Vagina (tissue), 2 donors: Measurements from ENCODE around the gene TGFBR3. TPM values are rescaled to one million over a fixed set of nuclear protein-coding genes. Genes with fewer than 3 reads are reported as not detected.
A peak's percentile ranks its signal among the peaks of the same experiment; 100 is the strongest.
"Not testable (repeated sequence)": the region's sequence is repeated elsewhere in the genome, so short reads cannot be mapped to it uniquely, and the experiment has no call there.

Experiments used
- DNase-seq, 2 donors: peaks; one replicate each; pipeline ENCODE4 v3.0.0-alpha.2; 2017; ENCODE audit errors: extremely low spot score in 2 of 2
- H3K27ac ChIP-seq: fragments of 200-600 bp; sonication (generic); one replicate; pipeline ENCODE4 v1.5.1; 2019
- H3K27me3 ChIP-seq: fragments of 200-600 bp; sonication (generic); one replicate; pipeline ENCODE4 v1.5.1; 2019
- H3K36me3 ChIP-seq, 2 donors: fragments of 200-600 bp; sonication (generic); one replicate each; pipeline ENCODE4 v1.5.1; 2017 to 2019
- H3K4me1 ChIP-seq: fragments of 200-600 bp; sonication (generic); one replicate; pipeline ENCODE4 v1.5.1; 2019
- H3K4me3 ChIP-seq, 2 donors: fragments of 200-600 bp; sonication (generic); 1 replicate in 1 of 2; 2 replicates in 1 of 2; pipeline ENCODE4 v1.5.1; 2016 to 2019
- H3K9me3 ChIP-seq: fragments of 200-600 bp; sonication (generic); one replicate; pipeline ENCODE4 v1.5.1; 2019
- POLR2A ChIP-seq, 2 donors: fragments of 450-650 bp; IDR thresholded peaks; one replicate each; pipeline ENCODE4 v1.6.1; 2017; ENCODE audit warnings: antibody characterized with exemption in 2 of 2, mild to moderate bottlenecking in 2 of 2, moderate library complexity in 2 of 2
- POLR2AphosphoS5 ChIP-seq, 2 donors: sonication (generic); formaldehyde crosslinking; IDR thresholded peaks; one replicate each; pipeline ENCODE4 v1.9.0; 2017; ENCODE audit warnings: antibody characterized with exemption in 2 of 2, mild to moderate bottlenecking in 2 of 2, low read depth in 1 of 2; ENCODE audit not compliant: insufficient read depth in 1 of 2
- intact Hi-C: fragments of 100-400 bp; cut with DNase I; formaldehyde crosslinking; loops from one replicate; pipeline ENCODE4 v1.15.1; 2023
- total RNA-seq: library from RNA; depleted of rRNA; stranded (reverse); fragments of >200 nt; gene quantifications from one replicate; pipeline ENCODE4 v1.2.3, GENCODE V29; 2016
- TF ChIP-seq, protein P1 (sequence below), 3 experiments: fragments of 450-650 bp in 2 of 3; fragments of 200-600 bp in 1 of 3; sonication (generic) in 1 of 3; IDR thresholded peaks; one replicate each; pipeline ENCODE4 v1.5.1; 2017 to 2019; ENCODE audit warnings: antibody characterized with exemption in 3 of 3, mild to moderate bottlenecking in 2 of 3, moderate library complexity in 2 of 3

Gene TGFBR3
- total RNA-seq, 1 donor from 2014 or later, result 221 TPM

DNA sequence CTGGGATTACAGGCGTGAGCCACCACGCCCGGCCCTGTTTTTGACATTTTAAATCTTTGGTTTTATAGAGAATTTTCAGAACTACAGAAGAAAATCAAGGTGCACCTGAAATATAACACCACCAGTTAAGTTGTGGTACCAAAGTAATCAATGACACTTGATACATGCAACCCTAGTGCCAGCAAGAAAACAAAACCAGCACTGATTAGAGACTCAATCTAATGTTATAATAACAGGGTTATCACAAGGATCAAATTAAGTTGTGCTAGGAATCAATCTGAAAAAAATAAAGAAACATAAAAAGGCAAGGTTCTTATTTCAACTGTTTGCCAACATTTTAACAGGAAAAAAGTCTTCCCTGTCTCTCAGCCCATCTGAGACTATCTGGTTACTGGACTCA is 23.8 kb downstream of the TGFBR3 start:
- intact Hi-C loops, result no loop called here
- H3K4me1 ChIP-seq, result peaks cover 37% of the 10 kb centered on the region

DNA sequence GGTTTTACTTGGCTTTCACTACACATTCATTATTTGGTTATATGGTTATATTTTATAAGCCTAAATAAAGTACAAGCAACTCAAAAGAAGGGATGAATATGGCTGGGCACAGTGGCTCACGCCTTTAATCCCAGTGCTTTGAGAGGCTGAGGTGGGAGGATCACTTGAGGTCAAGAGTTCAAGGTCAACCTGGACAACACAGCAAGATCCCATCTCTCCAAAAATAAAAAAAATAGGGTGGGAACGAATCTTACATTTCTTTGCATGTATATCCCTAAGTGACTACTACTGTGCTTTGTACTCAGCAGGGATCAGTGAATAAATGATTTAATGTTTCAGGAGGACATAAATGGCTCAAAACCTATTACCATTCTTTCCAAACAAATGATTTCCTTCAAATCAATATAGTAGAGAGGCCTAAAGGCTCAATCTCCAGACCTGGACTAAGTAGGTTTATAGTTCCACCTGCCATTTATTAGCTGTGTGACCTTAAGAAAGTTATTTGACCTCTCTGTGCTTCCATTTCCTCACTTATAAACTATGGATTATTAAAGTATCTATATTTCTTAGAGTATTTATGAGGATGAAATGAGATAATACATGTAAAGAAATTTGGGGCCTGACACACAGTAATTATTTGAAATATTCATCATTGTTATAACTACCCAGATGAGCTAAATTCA is 28.3 kb downstream of the TGFBR3 start:
- no peaks in the 10 kb centered on the region for H3K27me3 ChIP-seq
- DNase-seq, result no peak
- no peaks in the 10 kb centered on the region for H3K9me3 ChIP-seq
- TF ChIP-seq, protein P1, sequence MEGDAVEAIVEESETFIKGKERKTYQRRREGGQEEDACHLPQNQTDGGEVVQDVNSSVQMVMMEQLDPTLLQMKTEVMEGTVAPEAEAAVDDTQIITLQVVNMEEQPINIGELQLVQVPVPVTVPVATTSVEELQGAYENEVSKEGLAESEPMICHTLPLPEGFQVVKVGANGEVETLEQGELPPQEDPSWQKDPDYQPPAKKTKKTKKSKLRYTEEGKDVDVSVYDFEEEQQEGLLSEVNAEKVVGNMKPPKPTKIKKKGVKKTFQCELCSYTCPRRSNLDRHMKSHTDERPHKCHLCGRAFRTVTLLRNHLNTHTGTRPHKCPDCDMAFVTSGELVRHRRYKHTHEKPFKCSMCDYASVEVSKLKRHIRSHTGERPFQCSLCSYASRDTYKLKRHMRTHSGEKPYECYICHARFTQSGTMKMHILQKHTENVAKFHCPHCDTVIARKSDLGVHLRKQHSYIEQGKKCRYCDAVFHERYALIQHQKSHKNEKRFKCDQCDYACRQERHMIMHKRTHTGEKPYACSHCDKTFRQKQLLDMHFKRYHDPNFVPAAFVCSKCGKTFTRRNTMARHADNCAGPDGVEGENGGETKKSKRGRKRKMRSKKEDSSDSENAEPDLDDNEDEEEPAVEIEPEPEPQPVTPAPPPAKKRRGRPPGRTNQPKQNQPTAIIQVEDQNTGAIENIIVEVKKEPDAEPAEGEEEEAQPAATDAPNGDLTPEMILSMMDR (IDR thresholded peaks at IDR 0.05), result no peak
- no peak for TF ChIP-seq POLR2A (IDR thresholded peaks at IDR 0.05)
- intact Hi-C loops, result no loop called here
- no peak overlapping the region for H3K4me3 ChIP-seq
- no peak overlapping the region for H3K27ac ChIP-seq
- H3K36me3 ChIP-seq, result peaks cover 0 to 5% of the 10 kb centered on the region in 2 donors
- peaks cover 3% of the 10 kb centered on the region for H3K4me1 ChIP-seq

More for the DNA sequence above, 23.8 kb downstream of the TGFBR3 start:
- Histone ChIP-seq H3K27me3 (no peaks in the 10 kb centered on the region), H3K4me3 (no peak overlapping the region), H3K9me3 (no peaks in the 10 kb centered on the region), H3K27ac (no peak overlapping the region), H3K36me3 (peaks cover 0 to 5% of the 10 kb centered on the region in 2 donors)
- TF ChIP-seq POLR2A (IDR thresholded peaks at IDR 0.05), result no peak
- no peak for TF ChIP-seq POLR2AphosphoS5 (IDR thresholded peaks at IDR 0.05; ENCODE audit: insufficient read depth in 1 of 2, low read depth in 1 of 2)
- TF ChIP-seq, protein P1 (IDR thresholded peaks at IDR 0.05), result no peak
- DNase-seq, result no peak

GRCh38 chr1:91856996-91857395 is 29.0 kb downstream of the TGFBR3 start:
- Histone ChIP-seq H3K27ac (no peak overlapping the region), H3K4me3 (no peak overlapping the region), H3K4me1 (peaks cover 8% of the 10 kb centered on the region), H3K27me3 (no peaks in the 10 kb centered on the region), H3K36me3 (peaks cover 0 to 5% of the 10 kb centered on the region in 2 donors), H3K9me3 (no peaks in the 10 kb centered on the region)
- DNase-seq, result no peak
- intact Hi-C loops, result no loop called here
- TF ChIP-seq POLR2A (IDR thresholded peaks at IDR 0.05), result no peak
- TF ChIP-seq, protein P1 (IDR thresholded peaks at IDR 0.05), result no peak
- TF ChIP-seq POLR2AphosphoS5 (IDR thresholded peaks at IDR 0.05; ENCODE audit: insufficient read depth in 1 of 2, low read depth in 1 of 2), result no peak

DNA sequence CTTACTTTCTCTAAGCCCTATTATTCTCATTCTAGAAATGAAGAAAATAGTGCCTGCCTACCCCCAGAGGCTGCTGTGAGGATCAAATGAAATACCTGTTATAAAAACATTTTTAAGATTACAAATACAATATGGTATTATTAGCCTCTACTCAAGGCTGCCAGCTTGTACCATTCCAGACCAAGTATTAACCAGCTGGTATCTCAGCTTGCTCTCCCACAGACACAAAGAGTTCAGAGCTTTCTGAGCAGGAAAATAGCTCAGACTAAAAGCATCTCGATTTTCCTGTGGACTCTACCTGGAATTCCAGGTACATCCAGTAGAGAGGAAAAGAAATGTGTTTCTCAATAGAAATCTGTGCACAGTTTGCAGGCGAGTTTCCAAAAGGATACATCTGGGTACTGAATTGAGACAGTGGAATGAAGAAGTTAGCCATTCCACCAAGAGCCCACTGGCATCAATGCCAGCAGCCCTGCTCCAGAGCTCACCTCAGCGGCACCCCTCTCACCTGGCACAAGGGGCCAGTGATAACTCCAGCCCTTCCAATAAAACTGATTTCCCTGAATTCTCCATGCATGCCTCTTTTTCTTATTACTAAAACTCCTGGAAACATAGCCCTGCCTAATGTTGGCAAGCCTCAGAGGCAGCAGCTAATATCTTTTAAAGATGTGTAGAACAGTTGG is 31.0 kb downstream of the TGFBR3 start:
- DNase-seq, result no peak
- no peak overlapping the region for H3K4me3 ChIP-seq
- H3K36me3 ChIP-seq, result peaks cover 0 to 5% of the 10 kb centered on the region in 2 donors
- H3K4me1 ChIP-seq, result peaks cover 27% of the 10 kb centered on the region
- intact Hi-C loops, result loop anchor here (5.0 kb wide), 1 partner anchor 32 kb away; the partner anchor contains the start of gene TGFBR3
- no peaks in the 10 kb centered on the region for H3K9me3 ChIP-seq
- TF ChIP-seq POLR2AphosphoS5 (IDR thresholded peaks at IDR 0.05; ENCODE audit: insufficient read depth in 1 of 2, low read depth in 1 of 2), result no peak
- TF ChIP-seq, protein P1 (IDR thresholded peaks at IDR 0.05), result no peak
- no peak for TF ChIP-seq POLR2A (IDR thresholded peaks at IDR 0.05)
- H3K27ac ChIP-seq, result peak overlapping the region; percentile 7
- no peaks in the 10 kb centered on the region for H3K27me3 ChIP-seq

GRCh38 chr1:91853397-91853796 is 32.6 kb downstream of the TGFBR3 start:
- no peak overlapping the region for H3K4me3 ChIP-seq
- H3K36me3 ChIP-seq, result no peaks in the 10 kb centered on the region
- TF ChIP-seq POLR2AphosphoS5 (IDR thresholded peaks at IDR 0.05; ENCODE audit: insufficient read depth in 1 of 2, low read depth in 1 of 2), result no peak
- TF ChIP-seq POLR2A (IDR thresholded peaks at IDR 0.05), result no peak
- TF ChIP-seq, protein P1 (IDR thresholded peaks at IDR 0.05), result no peak
- peaks cover 41% of the 10 kb centered on the region for H3K4me1 ChIP-seq
- no peaks in the 10 kb centered on the region for H3K27me3 ChIP-seq
- H3K27ac ChIP-seq, result no peak overlapping the region
- intact Hi-C loops, result loop anchor here (5.0 kb wide), 1 partner anchor 34 kb away; the partner anchor contains the start of gene TGFBR3
- DNase-seq, result no peak
- H3K9me3 ChIP-seq, result no peaks in the 10 kb centered on the region

- peak overlapping the region; percentile 75 for H3K27ac ChIP-seq
- intact Hi-C loops, result loop anchor here (5.0 kb wide), 1 partner anchor 35 kb away; the partner anchor contains the start of gene TGFBR3
- not testable (repeated sequence) for DNase-seq, H3K9me3 ChIP-seq, H3K36me3 ChIP-seq, H3K4me3 ChIP-seq, H3K27me3 ChIP-seq
- peaks cover 52% of the 10 kb centered on the region for H3K4me1 ChIP-seq
Observed at GRCh38 chr1:91852011-91852410, 33.9 kb downstream of the TGFBR3 start.
